Raji (cell line): Measurements from ENCODE around the gene PUS10.
A peak's percentile ranks its signal among the peaks of the same experiment; 100 is the strongest.

Experiments
- POLR2A ChIP-seq: IDR thresholded peaks from 2 replicates; pipeline ENCODE4 v1.6.1; 2011; ENCODE audit warnings: low read depth, low read length, control low read depth; ENCODE audit not compliant: insufficient read depth

PUS10 gene

DNA sequence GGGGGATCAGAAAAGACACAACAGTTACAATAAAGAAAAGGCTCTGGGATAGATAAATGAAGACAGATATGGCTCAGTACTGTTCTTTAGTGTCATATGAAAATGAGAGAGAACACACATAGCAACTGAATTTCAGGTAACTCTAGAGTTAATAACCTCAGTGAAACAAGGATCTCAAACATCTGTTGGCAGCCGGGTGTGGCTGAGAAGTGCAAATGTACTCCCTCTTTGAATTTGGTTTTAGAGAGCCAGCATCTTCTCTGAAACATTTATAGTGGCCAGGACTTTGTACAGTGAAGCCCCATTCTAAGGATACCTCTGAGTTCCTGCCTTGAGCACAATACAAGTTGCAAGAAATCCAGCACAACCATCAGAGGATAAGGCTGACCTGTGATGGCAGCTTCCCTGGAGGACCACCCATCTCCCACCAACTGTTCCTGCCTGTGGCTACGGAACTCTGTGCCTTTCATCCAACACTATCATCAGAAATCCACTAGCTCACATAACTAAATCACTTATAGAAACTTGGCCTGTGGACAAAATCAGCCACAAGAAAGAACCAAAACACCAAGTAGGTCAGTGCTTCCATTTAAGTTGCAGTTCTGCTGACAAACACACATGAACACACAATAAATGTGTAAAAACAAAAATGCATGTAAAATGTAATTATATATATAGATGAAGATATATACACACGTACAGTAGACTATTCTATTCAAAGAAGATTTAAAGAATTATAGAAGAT lies 37.8 kb downstream of the PUS10 start:
- peak; percentile 52 for TF ChIP-seq POLR2A

DNA sequence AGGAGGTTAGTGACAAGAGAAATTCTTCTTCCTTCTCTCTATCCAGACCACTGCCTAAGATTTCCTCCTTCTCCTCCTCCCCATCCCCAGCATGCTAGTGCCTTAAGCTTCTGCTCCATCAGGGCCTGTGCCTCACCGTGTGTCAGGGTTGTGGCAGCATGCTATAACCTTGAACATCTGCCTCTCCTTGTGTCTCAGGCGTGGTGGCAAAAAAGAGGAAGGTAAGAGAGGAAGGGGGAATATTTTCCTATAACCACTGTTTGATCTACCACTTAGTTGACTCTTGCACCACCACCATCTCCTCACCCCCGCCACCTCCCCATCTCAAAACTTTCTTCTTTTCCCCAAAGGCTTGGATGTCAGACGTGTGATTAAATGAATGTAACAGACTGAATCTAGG lies 38.8 kb downstream of the PUS10 start:
- peak; percentile 29; the same call in 1 of the 2 replicates for TF ChIP-seq POLR2A

DNA sequence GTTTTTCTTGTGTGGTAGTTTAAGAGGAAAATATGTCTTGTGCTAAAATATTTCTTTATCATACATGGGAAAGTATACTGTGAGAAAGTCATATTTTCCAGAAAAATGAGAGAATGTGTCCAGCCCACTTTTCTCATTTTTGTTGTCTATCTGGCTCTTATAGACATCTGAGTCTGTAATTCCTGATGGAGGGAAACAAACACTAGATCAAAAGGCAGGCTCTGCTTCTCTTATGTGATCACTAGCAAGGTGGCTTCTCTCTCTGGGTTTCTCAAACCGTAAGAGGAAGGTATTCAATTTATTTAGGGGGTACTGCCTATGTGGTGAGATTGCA lies 40.5 kb downstream of the PUS10 start:
- TF ChIP-seq POLR2A, result no peak

DNA sequence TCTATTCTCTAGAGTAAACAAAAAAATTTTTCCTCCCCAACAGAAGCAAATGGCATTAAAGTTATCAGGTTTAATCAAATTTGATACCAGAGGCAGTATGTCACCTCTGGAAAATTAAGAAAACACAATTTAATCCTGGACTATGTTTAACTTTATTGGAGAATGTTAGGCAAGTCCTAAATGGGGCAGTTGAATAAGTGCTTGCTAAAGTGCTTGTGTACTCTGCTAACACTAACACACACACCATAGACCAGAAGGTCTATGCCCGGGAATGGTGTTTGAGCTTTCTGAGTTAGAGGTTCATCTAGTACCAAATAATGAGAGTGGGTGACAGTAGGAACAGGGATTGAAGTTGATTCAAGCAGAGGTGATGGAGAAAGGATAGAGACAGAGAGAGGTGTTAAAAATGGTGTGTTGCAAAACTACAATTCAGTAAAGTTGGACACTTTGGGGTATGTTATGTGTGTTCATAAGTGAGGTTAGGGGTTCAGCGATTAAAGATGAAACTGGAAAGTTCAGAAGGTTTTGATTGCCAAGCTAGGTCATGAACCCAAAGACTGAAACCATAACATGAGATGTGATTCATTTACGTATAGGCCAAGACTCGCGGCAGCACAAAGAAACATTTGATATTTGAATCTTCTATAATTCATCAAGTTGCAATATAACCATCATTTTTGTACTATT lies 41.0 kb downstream of the PUS10 start:
- no peak for TF ChIP-seq POLR2A

DNA sequence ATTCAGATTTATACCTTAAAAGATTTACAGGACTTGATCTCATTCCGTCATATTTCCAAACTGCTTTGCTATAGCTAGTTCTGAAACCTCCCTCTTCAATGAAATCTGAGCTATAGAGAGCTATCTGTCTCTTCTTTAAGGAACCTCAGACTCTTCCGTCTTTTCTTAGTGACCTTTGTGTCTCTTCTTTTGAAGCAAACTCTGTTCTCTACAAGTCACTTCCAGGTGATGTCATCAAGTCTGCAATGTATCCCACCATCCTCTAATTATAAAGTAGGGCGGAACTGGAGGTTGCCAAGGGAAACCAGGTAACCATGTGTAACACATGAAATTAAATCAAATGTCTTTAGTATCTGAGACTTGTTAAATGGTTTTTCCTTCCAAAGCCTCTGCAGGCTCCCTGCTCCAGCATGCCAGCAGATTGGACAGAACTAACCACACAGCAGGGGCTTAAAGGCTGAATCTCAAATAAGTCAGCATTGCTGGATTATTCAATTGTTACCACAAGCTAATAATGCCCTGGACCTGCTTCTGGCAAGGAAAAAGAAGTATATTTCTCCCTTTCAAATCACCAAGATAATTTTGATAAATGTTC lies 41.7 kb downstream of the PUS10 start:
- TF ChIP-seq POLR2A, result no peak

DNA sequence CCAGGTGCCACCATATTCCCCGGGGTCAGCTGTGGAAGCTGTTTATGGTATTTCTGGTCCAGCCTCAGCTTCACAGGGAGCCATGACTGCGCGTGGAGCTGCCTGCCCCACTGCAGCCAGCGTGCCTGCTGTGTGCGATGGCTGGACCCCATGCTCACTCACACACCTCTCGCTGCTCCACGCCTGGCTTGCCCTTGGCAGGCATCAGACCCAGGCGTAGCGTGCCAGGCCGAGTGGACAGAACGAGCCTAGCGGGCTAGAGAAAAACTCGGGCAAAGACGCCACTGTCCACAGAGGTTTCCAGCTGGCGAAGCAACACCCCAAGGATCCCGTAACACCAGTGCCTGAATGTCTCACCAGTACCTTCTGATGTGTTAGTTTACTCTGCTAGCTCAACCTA lies 43.4 kb downstream of the PUS10 start:
- no peak for TF ChIP-seq POLR2A

DNA sequence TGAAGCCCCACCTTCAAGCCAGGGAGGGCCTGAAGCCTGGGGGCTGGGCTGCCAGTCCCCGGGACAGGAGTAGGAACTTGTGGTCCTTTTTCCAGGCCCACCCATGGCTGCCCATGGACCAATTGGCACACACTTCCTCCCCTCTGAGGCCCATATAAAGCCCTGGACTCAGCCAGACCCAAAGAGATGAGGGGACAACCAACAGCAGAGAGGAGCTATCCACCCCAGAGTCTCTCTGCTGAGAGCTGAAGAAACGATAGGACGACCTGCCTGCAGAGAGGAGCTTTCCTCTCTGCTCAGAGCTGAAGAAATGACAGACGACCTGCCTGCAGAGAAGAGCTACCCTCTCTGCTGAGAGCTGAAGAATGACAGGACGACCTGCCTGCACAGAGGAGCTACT lies 44.4 kb downstream of the PUS10 start:
- TF ChIP-seq POLR2A, result peak; percentile 44; the same call in 1 of the 2 replicates

DNA sequence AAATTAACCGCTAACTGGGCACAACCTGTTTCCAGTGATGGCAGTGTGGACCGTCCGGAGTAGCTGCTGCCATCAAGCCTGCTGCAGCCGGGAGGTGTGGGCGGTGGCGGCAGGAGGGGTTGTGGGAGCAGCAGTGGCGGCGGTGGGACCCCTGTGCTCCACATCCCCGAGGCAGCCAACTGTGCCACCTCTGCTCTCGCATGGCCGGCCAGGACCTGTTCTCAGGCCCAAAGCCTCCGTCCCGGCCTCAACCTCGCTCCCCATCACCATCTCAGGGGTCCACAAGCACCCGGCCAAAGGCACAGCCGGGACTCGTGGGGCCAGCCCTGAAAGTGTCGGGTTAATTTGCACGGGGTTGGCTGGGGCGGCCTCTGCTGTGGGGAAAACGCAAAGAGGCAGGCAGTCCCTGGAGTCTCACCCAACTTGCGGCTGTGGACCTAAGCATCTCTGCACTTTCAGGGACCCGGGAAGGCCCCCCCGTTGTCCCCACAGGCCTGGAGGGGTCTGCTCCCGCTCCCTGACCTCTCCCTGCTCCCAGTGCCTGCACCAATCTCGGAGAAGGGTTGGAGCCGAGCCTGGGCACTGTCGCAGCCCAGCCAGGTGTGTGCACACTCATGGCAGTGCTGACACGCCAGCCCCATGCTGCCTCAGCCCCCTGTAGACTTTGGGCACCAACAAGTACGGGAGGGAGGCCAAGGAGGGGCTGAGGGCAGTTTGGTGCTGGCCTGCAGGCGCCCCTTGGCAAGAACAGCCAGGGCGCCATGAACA lies 45.0 kb downstream of the PUS10 start:
- no peak for TF ChIP-seq POLR2A

DNA sequence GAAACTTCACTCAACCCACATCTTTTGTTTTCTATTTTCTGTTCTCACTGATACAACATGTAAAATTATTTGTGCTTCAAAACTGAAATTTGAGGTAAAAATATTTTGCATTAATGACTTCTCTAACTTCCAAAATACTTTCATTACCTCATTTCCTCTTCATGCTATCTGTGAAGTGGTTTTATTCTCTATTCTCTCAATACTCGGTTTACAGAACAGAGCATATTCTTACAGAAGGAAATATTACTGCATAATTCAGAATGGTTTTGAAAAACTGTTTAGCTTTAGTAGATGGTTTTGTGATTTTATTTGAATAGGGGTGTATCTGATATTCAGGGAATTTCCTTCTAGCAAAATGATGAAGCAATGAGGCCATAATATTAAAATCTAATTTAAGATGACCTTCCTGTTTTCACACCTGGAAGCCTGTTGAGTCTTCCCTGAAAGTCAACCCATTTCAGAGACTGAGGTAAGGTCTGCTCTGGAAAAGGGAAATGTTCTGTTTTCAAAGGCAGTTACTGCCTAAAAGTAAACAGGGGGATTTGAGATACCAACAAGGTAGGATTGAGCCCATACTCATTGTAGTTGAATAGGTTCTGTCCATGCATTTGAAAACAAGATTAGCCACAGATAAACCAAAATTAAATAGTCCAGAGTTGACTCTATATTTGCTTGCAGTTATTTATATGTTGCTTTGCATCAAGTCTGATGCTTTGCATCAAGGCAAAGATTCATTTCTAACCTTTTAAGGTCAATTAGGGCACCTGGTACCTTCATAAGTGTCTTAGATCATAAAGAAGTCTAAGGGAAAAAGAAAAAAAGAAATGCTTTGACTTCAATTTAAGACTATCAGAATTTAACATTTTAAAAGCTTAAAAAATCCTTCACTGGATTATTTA lies 51.3 kb downstream of the PUS10 start:
- no peak for TF ChIP-seq POLR2A

DNA sequence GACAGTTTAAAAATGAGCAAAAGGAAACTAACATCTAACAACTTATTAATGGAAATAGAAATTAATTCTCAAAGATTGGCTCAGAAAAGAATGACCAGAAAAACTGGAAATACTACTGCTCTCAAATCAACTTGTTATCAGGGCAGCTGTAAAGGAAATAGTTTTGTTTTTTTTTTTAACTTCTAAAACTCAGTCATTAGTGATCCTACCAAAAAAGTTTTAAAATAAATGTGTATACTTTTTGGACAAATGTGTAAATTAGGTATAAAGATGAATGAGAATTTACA lies 52.6 kb downstream of the PUS10 start:
- TF ChIP-seq POLR2A, result no peak

DNA sequence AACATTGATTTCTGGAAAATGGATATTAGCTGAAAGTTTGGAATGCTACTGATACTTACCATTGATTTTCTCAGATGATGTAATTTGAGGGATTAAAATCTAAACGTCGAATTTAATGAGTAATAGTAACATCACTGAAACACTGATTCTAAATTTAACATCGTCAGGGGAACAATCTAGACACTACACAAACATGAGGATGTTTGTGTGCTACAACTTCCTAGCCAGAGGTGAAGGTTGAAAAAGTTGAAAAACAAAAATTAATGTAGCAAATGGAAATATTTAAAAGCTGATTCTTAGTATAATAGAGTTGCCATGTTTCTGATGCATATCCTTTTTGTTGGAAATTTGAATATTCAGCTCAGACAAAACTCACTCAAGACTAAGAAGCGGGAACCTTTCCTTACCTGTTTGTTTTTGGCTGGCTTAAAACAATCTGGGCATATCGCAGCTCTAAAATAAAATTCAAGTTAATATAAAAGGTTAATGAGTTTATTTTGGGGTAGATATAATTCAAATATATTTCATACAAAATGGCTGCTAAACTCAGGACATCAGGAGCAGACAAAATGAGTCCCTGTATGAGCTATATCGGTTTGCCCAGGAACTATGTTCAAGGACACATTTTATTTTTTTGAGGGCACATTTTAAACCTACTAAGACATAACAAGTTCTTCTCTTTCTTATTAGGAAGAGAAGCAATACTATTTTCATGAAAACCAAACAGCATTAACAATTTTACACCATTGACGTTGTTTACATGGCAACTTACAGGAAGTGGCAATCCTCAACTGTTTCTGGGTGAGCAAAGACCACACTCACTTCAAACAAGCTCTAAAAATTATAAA lies 53.2 kb downstream of the PUS10 start:
- TF ChIP-seq POLR2A, result no peak

DNA sequence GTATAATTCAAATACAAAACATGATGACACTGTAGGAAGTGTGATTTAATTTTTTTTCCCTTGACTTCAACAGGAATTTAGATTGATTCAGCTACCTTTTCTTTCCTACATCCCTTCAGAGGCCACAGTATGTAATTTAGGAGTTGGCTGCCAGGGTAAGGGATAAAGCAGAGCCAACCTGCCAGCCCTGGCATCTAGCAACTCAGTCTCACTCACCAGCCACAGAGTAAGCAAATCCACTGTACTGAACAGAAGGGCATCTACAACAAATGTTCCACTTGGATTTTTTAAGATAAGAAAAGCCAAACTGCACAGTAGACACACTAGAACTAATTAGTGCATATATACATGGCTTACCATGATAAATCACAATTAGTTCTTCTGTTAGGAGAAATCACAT lies 54.9 kb downstream of the PUS10 start:
- TF ChIP-seq POLR2A, result no peak

DNA sequence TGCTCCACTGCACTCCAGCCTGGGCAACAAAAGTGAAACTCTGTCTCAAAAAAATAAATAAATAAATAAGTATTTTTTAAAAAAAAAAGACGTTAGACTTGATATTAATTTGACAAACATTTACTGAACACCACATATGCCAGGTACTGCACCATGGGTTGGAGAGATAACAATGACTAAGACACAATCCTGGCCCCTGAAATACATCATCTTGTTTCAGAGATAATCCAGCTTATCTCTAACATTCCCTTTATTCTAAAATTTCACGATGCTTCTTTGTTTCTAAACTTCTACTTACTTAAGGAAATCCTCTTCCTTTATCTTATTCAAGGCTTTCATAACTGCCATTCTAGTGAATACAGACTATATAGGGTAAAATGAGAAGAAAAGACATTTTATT lies 55.5 kb downstream of the PUS10 start:
- no peak for TF ChIP-seq POLR2A

DNA sequence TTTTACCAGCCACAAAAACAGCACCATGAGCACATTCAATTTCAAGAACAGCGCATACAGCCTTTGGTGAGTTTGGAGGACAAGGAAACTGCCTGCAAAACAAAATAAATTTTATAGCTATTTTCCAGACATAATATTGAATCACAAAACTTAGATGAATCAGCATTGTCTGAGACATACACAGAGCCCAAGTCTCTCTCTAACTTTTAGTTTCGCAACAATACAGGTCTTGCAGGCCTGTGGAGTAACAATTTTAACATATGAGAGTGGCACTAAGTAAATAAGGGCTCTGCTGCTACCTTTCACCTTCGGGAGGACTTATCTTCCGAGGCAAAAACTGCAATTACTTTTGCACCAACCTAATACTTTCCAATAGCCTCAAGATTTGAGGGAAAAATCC lies 56.6 kb downstream of the PUS10 start:
- no peak for TF ChIP-seq POLR2A
